ENCODE measurements around the gene LCN6.

DNA sequence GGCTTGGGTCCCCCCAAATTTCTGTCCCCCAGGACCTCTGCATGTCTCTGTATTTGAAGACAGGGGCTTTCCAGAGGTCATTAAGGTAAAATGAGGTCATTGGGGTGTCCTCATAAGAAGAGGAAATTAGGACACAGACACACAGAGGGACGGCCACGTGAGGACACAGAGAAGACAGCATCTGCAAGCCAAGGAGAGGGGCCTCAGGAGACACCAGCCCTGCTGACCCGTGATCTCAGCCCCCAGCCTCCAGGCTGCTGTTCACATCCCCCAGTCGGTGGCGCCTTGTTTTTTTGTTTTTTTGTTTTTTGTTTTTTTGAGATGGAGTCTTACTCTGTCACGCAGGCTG lies 46.6 kb upstream of the LCN6 start:
- TF ChIP-seq EP300 (IDR thresholded peaks at IDR 0.05) (no peak), POLR2A (IDR thresholded peaks at IDR 0.05) (no peak), CTCF (IDR thresholded peaks at IDR 0.05) (no peak)

Data from suprapubic skin (tissue), 3 donors.